ENCODE measurements around the gene ACIN1. TPM values are rescaled to one million over a fixed set of nuclear protein-coding genes. Genes with fewer than 3 reads are reported as not detected.
A peak's percentile ranks its signal among the peaks of the same experiment; 100 is the strongest.

ACIN1 gene
- total and polyA plus RNA-seq, 10 of the 15 experiments (the other 5 are each of a cell fraction or from before 2014, with no cell fraction given) = 4.3 to 148 (median 93.4) TPM

DNA sequence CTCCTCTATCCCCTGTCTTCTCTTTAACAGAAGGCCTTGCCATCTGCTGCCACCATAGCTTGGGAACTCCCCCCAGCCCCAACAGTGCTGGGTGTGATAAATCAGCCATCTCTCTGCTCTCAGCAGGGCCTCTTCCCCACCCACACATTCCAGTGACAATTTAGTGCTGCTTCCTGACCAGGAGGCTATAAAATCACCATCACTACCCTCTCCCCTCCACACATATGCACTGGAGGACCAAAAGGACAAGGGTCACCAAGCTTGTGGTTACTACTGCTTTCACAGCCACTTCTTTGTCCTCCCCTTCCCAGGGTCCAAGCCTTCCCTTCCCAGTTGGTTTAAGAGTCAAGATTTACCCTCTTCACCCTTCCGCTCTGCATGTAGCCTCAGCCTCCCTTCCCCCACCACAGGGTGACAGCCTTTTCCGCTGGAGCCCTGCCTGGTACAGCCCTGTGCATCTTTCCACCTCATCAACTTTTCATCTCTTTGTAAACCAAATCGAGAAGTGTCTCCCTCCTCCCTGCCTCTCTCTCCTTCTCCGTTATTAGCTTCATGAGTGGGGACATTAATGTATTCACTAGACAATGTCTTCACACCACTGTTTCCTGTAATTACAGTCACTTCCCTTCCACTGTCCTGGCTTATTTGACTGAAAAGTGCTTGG lies 69.7 kb downstream of the ACIN1 start (continued):
- no peak for TF ChIP-seq REST (IDR thresholded peaks at IDR 0.05; ENCODE audit: low read depth, low read length)
- no peak for TF ChIP-seq TCF12 (IDR thresholded peaks at IDR 0.05; ENCODE audit: low read depth, low read length)
- TF ChIP-seq EGR1 (IDR thresholded peaks at IDR 0.05; ENCODE audit: borderline replicate concordance in 1 of 2, low read depth in 2 of 2, low read length in 2 of 2) = peak in 1 of 2 experiments; percentile 3; a peak in 1 of 3 replicates
- TF ChIP-seq NFYA (IDR thresholded peaks at IDR 0.05; ENCODE audit: borderline replicate concordance, low read depth, low read length) = no peak
- TF ChIP-seq WRNIP1 (IDR thresholded peaks at IDR 0.05; ENCODE audit: borderline replicate concordance, low read depth, low read length) = no peak
- peak; percentile 38 to 63; a peak in 2 of 4 replicates for TF ChIP-seq IKZF2 (IDR thresholded peaks at IDR 0.05)
- no peak for TF ChIP-seq ZNF217 (IDR thresholded peaks at IDR 0.05)
- no peak for TF ChIP-seq EZH2 (IDR thresholded peaks at IDR 0.05; ENCODE audit: borderline replicate concordance, control insufficient read depth, low read depth, low read length)
- no peak for TF ChIP-seq BCL11A (IDR thresholded peaks at IDR 0.05; ENCODE audit: low read depth, low read length)
- 0 out of 2 replicates have a peak, but pooled peaks have one; percentile 4 for TF ChIP-seq NR2C1 (IDR thresholded peaks at IDR 0.05)
- TF ChIP-seq RUNX3 (IDR thresholded peaks at IDR 0.05; ENCODE audit: low read length) = no peak
- TF ChIP-seq NR2C2 (IDR thresholded peaks at IDR 0.05; ENCODE audit: borderline replicate concordance, control insufficient read depth, insufficient read length, low read depth) = no peak
- TF ChIP-seq E4F1 (IDR thresholded peaks at IDR 0.05; ENCODE audit: borderline replicate concordance, partially characterized antibody) = no peak
- TF ChIP-seq FOXM1 (IDR thresholded peaks at IDR 0.05; ENCODE audit: low read depth, low read length) = no peak
- no peak for TF ChIP-seq RFX5 (IDR thresholded peaks at IDR 0.05; ENCODE audit: low read depth, low read length)
- TF ChIP-seq BCLAF1 (IDR thresholded peaks at IDR 0.05) = no peak
- TF ChIP-seq IKZF1 (conservative IDR thresholded peaks at IDR 0.05) = peak; percentile 56; the same call in 1 of the 2 replicates
- no peak for TF ChIP-seq MEF2B (IDR thresholded peaks at IDR 0.05; ENCODE audit: partially characterized antibody, poor library complexity, severe bottlenecking)
- no peak for TF ChIP-seq MYC (IDR thresholded peaks at IDR 0.05; ENCODE audit: insufficient read depth, insufficient read length, insufficient replicate concordance, low read length, severe bottlenecking)

Data from GM12878 (cell line).